Raji (cell line): Measurements from ENCODE around the gene GMEB2.

Source experiments
- POLR2A ChIP-seq: IDR thresholded peaks from 2 replicates; pipeline ENCODE4 v1.6.1; 2011; ENCODE audit warnings: low read depth, low read length, control low read depth; ENCODE audit not compliant: insufficient read depth

Gene GMEB2

DNA sequence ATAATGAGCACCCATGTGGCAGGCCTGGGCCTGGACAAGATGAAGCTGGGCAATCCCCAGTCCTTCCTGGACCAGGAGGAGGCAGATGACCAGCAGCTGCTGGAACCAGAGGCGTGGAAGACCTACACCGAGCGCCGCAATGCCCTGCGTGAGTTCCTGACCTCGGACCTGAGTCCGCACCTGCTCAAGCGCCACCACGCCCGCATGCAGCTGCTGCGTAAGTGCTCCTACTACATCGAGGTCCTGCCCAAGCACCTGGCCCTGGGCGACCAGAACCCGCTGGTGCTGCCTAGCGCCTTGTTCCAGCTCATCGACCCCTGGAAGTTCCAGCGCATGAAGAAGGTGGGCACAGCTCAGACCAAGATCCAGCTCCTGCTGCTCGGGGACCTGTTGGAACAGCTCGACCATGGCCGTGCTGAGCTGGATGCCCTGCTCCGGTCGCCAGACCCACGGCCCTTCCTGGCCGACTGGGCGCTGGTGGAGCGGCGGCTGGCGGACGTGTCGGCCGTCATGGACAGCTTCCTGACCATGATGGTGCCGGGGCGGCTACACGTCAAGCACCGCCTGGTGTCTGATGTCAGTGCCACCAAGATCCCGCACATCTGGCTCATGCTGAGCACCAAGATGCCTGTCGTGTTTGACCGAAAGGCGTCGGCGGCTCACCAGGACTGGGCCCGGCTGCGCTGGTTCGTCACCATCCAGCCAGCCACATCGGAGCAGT, 71.1 kb downstream of the GMEB2 start:
- no peak for TF ChIP-seq POLR2A

DNA sequence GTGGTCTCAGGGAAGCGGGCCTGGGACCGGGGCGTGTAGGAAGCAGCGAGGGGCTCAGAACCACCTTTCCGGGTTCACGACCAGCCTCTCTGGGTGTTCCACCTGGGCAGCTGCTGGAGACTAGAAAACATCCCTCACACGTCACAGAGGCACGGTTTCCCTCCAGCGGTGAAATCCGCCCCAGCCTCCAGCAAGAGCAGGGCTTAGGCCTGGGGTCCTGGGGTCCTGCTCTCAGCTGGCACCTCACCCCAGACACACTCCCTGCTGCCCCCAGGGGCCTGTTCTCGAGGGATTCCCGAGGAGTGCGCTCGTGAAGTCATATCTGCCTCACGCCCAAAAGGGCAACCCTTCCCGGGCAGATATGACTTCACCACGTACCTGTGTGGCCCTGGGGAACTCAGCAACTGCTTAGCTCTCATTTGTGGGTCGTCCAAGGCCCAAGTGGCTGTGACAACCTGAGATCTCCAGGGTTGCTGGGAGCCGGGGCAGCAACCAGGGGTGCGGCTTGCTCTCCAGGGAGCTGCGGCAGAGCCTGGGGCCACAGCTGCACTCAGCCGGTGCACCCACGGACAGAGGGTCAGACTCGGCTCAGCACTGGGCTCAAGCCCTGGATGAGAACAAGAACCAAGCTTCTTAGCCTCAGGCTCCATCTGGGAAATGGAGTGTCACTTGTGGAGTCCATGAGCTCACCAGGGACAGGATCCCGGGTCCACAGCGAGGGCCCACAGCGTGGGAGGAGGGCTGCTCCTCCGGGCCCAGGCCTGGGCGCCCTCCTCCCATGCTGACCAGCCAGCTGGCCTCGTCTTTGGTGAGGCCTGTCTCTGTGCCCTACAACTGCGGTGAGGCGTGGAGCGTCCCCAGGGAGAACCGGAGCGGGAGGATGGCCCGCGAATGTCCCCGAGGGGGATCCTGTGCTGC, 72.3 kb downstream of the GMEB2 start:
- TF ChIP-seq POLR2A = no peak

DNA sequence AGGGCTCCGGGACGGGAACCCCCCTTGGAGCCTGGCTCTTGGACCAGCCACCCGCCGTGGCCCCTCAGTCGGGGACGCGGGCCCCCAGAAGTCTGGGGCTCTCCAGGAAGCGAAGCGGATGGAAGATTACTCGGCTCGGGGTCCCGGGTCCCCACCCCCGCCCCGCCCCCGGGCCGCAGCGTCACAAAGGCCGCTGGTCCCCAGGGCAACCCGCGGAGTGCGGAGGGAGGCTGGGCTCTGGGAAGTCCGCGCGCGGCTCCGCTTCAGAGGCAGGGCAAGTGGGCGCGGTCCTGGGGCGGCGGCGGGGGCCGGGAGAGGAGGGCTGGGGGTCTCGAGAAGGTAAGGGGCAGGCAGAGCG, 73.0 kb downstream of the GMEB2 start, which contains the start of gene FNDC11:
Gene FNDC11, plus strand, starts transcription at position 227 of the 358 bp plus-strand sequence. CDS start 1,505 bp downstream, outside the sequence.
- no peak for TF ChIP-seq POLR2A

DNA sequence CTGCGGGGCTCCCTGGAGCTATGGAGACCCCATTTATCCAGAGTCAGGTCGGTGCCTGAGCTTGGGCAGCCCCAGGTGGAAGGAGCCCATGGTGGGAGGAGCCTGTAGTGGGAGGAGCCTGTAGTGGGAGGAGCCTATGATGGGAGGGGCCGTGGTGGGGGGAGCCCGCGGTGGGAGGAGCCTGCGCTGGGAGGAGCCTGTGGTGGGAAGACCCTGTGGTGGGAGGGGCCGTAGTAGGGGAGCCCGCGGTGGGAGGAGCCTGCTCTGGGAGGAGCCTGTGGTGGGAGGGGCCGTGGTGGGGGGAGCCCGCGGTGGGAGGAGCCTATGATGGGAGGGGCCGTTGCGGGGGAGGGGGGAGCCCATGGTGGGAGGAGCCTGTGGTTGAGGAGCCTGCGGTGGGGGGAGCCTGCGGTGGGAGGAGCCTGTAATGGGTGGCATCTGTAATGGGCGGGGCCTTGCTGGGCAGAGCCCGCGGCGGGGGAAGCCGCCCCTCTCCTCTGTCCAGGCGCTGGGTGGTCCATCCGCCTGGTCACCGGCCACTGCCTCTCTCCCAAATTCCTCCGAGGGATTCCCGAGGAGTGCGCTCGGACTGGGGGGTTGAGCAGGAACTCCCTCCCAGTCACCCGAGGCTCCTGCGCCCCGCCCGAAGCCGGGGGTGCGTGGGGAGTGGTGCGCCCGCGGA, 73.5 kb downstream of the GMEB2 start:
- TF ChIP-seq POLR2A = no peak

DNA sequence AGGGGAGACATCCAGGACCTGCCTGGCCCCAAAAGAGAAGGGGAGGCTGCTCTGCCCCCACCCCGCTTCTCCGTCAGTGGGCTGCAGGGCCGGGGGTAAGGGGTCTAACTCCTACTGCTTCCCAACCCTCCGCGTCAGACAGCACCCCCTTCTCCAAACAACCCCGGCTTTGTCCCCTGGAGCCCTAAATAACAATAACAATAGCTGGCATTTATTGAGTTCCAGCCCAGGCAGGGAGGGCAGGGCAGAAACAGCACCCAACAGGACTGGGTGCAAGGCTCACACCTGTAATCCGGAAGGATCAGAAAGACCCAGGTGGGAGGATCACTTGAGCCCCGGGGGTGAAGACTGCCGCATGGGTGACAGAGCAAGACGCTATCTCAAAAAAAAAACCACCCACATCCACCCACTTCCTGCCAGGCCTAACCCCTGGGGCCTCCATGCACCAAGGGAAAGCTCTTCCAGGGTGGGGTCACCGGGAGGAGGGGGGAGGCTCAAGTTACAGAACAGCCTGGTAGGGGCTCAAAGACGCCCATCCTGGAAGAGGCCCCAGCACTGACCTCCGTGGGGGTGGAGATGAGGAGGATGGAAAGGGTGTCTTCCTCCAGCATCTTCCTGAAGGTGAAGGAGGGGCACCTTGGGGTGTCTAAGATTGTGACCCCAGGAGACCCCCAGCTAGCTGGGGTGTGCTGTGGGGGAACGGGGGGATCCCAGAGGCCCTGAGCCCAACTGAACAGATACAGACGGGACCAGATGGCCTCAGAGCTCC, 74.2 kb downstream of the GMEB2 start:
- no peak for TF ChIP-seq POLR2A

DNA sequence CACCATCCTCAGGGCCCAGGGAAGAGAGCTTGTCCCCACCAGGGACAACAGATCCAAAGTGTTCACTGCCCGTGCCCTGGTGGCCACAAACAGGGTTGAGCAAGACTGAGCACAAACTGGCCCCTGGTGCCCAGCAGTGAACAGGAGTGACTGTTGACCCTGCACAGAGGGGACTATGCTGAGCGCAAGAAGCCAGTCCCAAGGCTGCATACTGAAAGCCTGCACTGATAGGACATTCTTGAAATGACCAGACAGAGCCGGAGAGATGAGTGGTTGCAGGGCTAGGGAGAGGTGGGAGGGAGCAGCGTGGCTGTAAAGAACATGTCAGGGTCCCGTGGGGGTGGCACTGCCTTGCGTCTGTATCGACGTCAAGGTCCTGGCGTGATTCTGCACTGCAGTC, 75.8 kb downstream of the GMEB2 start:
- TF ChIP-seq POLR2A = no peak

DNA sequence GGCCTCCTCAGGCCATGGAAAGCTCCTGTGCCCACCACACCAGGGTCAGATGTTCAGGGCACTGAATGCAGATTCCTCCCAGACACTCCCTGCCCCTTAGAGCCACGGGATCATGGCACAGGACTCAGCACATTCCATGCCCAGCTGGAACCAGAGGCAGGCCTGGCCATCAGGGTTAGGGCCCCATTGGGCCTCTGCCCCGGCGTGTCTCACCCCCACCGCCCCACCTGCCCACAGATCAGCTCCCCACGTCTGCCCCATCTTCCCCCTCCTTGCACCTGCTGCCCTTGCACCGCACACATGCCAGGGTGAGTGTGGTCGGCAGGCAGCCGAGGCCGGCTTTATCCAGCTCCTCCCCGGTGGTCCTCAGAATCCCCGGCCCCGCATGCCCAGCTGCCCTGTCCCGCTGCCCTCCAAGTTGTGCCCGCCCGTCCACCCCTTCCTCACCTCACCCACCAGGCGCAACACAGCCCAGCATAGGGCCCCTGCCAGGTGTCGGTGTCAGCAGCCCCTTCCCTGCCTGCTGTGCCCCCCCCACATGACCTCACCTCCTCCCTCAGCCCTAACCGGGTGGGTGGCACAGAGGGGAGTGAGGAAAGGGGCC, 77.1 kb downstream of the GMEB2 start:
- no peak for TF ChIP-seq POLR2A

DNA sequence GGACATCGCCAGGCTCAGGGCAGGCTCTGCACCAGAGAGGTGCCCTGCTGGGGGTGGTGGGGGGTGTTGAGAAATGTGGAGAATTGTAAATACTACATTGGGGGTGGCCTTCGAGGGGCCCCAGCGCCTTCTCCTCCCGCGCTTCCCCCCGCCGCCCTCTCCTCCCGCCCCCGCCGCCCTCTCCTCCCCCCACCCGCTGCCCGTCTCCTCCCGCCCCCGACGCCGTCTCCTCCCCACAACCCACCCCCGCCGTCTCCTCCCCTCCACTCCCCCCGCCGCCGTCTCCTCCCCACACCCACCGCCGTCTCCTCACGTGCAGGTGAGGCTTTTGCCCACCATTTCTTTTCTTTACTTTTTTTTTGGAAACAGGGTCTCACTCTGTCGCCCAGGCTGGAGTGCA, 77.9 kb downstream of the GMEB2 start:
- TF ChIP-seq POLR2A = no peak

DNA sequence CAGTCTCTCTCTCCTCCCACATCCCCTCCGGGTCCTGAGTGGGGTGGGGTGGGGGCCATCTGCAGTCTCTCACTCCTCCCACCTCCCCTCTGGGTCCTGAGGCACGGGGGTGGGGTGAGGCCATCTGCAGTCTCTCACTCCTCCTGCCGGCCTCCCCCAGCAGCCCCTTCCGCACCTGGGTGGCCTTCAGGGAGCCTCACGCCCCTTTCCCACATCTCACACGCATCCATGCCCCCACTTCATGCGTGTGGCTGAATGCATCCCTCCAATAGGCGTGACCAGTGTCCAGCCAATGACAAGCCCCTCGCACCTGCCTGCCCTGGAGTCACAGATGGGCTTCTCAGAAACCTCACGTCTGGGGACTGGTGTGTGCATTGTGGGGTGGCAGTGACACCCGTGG, 78.4 kb downstream of the GMEB2 start:
- TF ChIP-seq POLR2A = no peak

DNA sequence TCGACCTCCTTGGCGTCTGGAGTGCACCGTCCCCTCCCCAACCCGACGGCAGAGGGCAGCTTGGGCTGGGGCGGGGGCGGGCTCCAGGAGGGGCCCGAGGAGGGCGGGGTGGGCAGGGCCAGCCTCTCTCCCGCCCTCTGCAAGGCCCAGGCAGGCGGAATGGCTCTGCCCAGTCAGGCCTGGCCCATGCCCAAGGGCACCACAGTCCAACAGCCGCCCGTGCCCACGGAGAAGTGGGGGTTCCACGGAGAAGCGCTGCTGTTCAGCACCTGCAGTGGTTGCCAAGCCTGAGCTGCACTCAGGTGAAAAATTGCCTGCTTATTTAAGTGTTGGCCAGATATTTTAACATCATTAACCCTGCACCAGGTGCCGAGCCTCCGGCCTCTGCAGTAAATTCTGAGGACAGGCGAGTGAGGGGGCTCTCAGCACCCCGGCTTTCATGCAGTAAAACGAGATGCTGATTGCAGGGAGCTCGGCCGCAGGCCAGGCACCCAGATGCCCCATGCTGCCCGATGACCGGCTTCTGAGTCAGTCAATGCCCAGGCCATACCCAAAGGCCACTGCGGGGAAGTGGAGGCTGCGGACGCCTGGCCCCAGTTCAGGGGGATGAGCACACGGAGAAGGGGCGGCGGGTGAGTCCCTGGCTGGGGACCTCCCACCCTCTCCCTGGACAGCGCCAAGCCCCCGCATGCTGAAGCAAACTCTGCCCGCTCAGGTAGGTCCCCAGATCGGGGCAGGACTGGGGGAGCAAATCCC, 79.0 kb downstream of the GMEB2 start, which contains the start of gene SRMS:
Gene SRMS, minus strand, starts transcription at position 25 of the 756 bp plus-strand sequence. CDS start 286 bp downstream, outside the sequence.
- no peak for TF ChIP-seq POLR2A

DNA sequence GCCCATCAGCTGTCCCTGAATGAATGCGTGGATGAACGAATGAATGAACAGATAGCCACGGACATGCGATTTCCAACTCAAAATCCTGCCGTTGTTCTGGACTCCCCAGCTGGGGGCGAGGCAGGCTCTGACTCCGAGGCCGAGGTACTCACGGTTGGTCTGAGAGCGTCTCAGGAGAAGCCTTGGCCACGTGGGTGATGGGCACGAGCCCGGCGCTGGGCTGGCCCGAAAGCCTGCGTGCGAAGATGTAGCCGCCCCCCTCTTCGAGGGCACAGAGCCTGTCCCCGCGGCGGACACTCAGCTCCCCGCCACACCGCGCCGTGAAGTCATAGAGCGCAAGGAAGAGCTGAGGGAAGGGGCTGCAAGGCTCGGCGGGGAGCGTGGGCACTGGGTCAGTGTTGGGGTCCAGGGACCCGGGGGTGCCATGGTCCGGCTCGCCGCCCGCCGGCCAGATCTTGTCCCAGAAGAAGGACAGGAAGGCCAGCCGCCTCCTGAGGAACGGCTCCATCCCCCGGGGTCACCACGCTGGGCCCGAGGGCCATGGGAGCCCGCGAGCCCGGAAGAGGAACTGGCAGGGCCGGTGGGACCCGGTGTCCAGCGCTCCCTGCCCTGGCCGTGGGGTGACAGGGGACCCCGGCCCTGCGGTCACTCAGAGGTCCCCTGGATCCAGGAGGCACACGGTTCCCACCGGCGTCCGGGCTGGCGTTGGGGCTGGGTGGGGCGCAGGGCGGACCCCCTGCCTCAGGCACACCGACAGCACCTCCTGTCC, 79.8 kb downstream of the GMEB2 start:
- TF ChIP-seq POLR2A = no peak

DNA sequence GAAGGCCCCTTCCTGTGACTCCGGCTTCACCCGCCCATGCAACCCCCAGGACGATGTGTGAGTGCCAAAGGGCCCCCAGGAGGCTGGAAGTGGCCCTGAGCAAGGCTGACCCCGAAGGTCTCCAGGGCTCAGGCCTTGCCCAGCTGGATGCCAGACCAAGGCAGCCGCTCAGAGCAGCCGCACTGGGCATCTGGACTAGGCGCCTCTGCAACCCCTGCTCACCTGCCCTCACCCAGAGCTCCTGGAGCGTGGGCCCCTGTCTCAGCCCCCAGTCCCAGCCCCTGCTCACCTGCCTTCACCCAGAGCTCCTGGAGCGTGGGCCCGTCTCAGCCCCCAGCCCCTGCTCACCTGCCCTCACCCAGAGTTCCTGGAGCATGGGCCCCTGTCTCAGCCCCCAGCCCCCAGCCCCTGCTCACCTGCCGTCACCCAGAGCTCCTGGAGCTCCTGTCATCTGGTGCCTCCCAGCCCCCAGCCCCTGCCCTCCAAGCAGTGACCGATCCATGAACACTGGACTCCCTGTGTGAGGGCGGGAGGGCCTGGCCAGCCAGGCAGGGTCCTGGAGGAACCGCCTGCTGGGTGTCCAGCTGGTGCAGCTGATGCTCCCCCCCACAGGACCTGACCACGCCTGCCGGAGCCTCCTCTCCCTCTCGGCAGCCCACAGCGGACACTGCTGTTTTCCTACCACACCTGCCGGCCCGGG, 80.5 kb downstream of the GMEB2 start:
- TF ChIP-seq POLR2A = no peak
